NB4 (cell line): ENCODE results near the gene ERVW-1.

Experiments used
- POLR2A ChIP-seq: IDR thresholded peaks from 2 replicates; pipeline ENCODE4 v1.6.1; 2011; ENCODE audit warnings: mild to moderate bottlenecking; ENCODE audit not compliant: insufficient read length; ENCODE audit errors: extremely low read depth
- TF ChIP-seq, protein P1 (sequence below): IDR thresholded peaks from one replicate; pipeline ENCODE4 v1.5.1; 2012; ENCODE audit warnings: low read depth, low read length

DNA sequence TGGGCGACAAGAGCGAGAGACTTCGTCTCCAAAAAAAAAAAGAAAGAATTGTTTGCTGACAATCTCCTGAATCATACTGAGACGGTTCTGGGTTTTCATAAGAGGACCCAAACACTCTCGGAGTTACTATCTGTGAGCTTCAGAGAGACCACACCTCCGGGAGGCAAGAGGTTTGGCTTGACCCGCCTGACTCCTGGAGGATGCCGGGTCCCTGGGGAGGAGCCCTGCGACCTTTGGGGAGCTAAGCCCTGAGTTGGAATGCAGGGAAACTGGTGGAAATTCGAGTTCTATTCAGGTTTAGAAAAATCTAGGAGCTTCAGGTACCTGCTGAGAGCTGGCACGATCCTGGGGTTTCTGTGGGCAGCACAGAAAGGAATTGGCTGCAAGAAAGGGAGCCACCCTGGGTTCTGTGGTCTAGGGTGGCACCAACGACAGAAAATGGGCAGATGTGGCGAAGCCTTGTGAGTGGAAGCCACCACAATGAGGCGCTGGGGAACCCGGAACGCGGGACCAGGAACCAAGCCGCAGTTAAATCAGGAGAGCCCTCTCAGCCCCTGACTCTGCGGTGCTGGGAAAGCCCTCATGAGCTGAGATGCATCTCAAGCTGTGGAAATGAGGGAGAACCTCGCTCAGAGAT, 52.3 kb downstream of the ERVW-1 start:
- TF ChIP-seq, protein P1, sequence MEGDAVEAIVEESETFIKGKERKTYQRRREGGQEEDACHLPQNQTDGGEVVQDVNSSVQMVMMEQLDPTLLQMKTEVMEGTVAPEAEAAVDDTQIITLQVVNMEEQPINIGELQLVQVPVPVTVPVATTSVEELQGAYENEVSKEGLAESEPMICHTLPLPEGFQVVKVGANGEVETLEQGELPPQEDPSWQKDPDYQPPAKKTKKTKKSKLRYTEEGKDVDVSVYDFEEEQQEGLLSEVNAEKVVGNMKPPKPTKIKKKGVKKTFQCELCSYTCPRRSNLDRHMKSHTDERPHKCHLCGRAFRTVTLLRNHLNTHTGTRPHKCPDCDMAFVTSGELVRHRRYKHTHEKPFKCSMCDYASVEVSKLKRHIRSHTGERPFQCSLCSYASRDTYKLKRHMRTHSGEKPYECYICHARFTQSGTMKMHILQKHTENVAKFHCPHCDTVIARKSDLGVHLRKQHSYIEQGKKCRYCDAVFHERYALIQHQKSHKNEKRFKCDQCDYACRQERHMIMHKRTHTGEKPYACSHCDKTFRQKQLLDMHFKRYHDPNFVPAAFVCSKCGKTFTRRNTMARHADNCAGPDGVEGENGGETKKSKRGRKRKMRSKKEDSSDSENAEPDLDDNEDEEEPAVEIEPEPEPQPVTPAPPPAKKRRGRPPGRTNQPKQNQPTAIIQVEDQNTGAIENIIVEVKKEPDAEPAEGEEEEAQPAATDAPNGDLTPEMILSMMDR = no peak
- no peak for TF ChIP-seq POLR2A
